Keratinocyte (primary cell): Measurements from ENCODE around the gene TCP1. TPM values are rescaled to one million over a fixed set of nuclear protein-coding genes. Genes with fewer than 3 reads are reported as not detected.

Experiments used
- DNase-seq: peaks from one replicate; pipeline ENCODE4 v3.0.0-alpha.2; 2011; ENCODE audit warnings: low read depth, missing footprints, low spot score
- FAIRE-seq: peaks from 2 replicates; lab custom pipeline; 2011; peaks lifted over from hg19 to GRCh38; lab: Jason Lieb, UNC
- H2AFZ ChIP-seq: 2 replicates; pipeline ENCODE4 v1.6.0; 2012; ENCODE audit warnings: low read length, control low read depth, inconsistent platforms; ENCODE audit not compliant: control insufficient read depth
- H3K27ac ChIP-seq: 2 replicates; pipeline ENCODE4 v1.5.1; 2011; ENCODE audit warnings: low read length; ENCODE audit not compliant: control insufficient read depth, insufficient read depth
- H3K27me3 ChIP-seq: 3 replicates; pipeline ENCODE4 v1.6.0; 2011; ENCODE audit warnings: low read length; ENCODE audit not compliant: control insufficient read depth, insufficient read depth; ENCODE audit errors: extremely low read depth
- H3K36me3 ChIP-seq, 2 experiments: 2 replicates in 1 of 2; 3 replicates in 1 of 2; pipeline ENCODE4 v1.5.1; 2011; ENCODE audit warnings: low read length in 2 of 2, mild to moderate bottlenecking in 1 of 2; ENCODE audit not compliant: control insufficient read depth in 2 of 2, insufficient read depth in 2 of 2; ENCODE audit errors: extremely low read depth in 1 of 2
- H3K4me1 ChIP-seq: 3 replicates; pipeline ENCODE4 v1.5.1; 2011; ENCODE audit warnings: low read length; ENCODE audit not compliant: control insufficient read depth, insufficient read depth; ENCODE audit errors: extremely low read depth
- H3K4me2 ChIP-seq: 3 replicates; pipeline ENCODE4 v1.6.0; 2011; ENCODE audit warnings: low read depth, low read length; ENCODE audit not compliant: control insufficient read depth, insufficient read depth; ENCODE audit errors: extremely low read depth
- H3K4me3 ChIP-seq, 3 experiments: fragments of 200-600 bp in 1 of 3; sonication (generic) in 1 of 3; 2 replicates in 2 of 3; 3 replicates in 1 of 3; pipeline ENCODE4 v1.5.1; 2011 to 2016; ENCODE audit warnings: low read length in 3 of 3, mild to moderate bottlenecking in 3 of 3, control low read depth in 2 of 3, inconsistent platforms in 1 of 3, low read depth in 1 of 3, mixed read lengths in 1 of 3, mixed run types in 1 of 3, moderate library complexity in 1 of 3; ENCODE audit not compliant: control insufficient read depth in 2 of 3, insufficient read depth in 2 of 3; ENCODE audit errors: extremely low read depth in 1 of 3
- H3K79me2 ChIP-seq: 2 replicates; pipeline ENCODE4 v1.6.0; 2012; ENCODE audit warnings: low read length; ENCODE audit not compliant: control insufficient read depth, insufficient read depth
- H3K9ac ChIP-seq: 3 replicates; pipeline ENCODE4 v1.6.0; 2011; ENCODE audit warnings: low read length; ENCODE audit not compliant: control insufficient read depth, insufficient read depth; ENCODE audit errors: extremely low read depth
- H3K9me1 ChIP-seq: 3 replicates; pipeline ENCODE4 v1.6.0; 2011; ENCODE audit warnings: low read length; ENCODE audit not compliant: control insufficient read depth, insufficient read depth; ENCODE audit errors: extremely low read depth
- H3K9me3 ChIP-seq: 2 replicates; pipeline ENCODE4 v1.5.1; 2012; ENCODE audit warnings: low read depth, low read length; ENCODE audit not compliant: control insufficient read depth
- H4K20me1 ChIP-seq: 3 replicates; pipeline ENCODE4 v1.6.0; 2011; ENCODE audit warnings: low read length; ENCODE audit not compliant: control insufficient read depth, insufficient read depth; ENCODE audit errors: extremely low read depth
- CTCF ChIP-seq, 3 experiments: IDR thresholded peaks in 1 of 3; conservative IDR thresholded peaks in 1 of 3; optimal IDR thresholded peaks in 1 of 3; 2 replicates in 2 of 3; 3 replicates in 1 of 3; pipeline versions ENCODE3 to v1.5.1; 2011; ENCODE audit warnings: low read length in 3 of 3, mild to moderate bottlenecking in 3 of 3, moderate library complexity in 2 of 3, control low read depth in 1 of 3, inconsistent platforms in 1 of 3; ENCODE audit not compliant: insufficient read depth in 2 of 3; ENCODE audit errors: extremely low read depth in 1 of 3
- EZH2 ChIP-seq: IDR thresholded peaks from one replicate; pipeline ENCODE4 v1.6.1; 2012; ENCODE audit warnings: inconsistent platforms, mild to moderate bottlenecking, low read length, moderate library complexity
- dilution Hi-C: fragments of 300-500 bp; cut with MboI; formaldehyde crosslinking; loops from one replicate; pipeline ENCODE4 v1.7.0; 2020; ENCODE audit warnings: low sequenced_read_pairs; ENCODE audit not compliant: extremely low pct_ligation_motif_present
- polyA plus RNA-seq, 5 experiments: library from polyadenylated mRNA; depleted of rRNA in 3 of 5; stranded (reverse) in 3 of 5; stranded (forward) in 1 of 5; unstranded in 1 of 5; fragments of >200 nt; gene quantifications; 1 replicate in 1 of 5; 2 replicates in 3 of 5; 3 replicates in 1 of 5; pipeline versions ENCODE4 v1.2.1 to v1.2.3, GENCODE V29; 2011 to 2012; ENCODE audit warnings: missing spikeins in 2 of 5, low read depth in 1 of 5, low replicate concordance in 1 of 5

Gene TCP1
- polyA plus RNA-seq, 1 donor (not counting 4 experiments of a cell fraction or from before 2014, with no cell fraction given): 174 TPM

GRCh38 chr6:159778542-159779103, 10.8 kb downstream of the TCP1 start:
- Histone ChIP-seq H3K4me2 (no peak overlapping the region), H3K36me3 (peaks cover 30 to 80% of the 10 kb centered on the region in 2 experiments), H3K27ac (no peak overlapping the region), H3K79me2 (peaks cover 18% of the 10 kb centered on the region), H3K4me1 (no peaks in the 10 kb centered on the region), H3K27me3 (no peaks in the 10 kb centered on the region), H2AFZ (no peak overlapping the region), H3K9me1 (no peaks in the 10 kb centered on the region), H4K20me1 (no peaks in the 10 kb centered on the region), H3K4me3 (no peak overlapping the region), H3K9me3 (no peaks in the 10 kb centered on the region), H3K9ac (no peak overlapping the region)
- DNase-seq: no peak
- FAIRE-seq: no peak
- TF ChIP-seq CTCF (optimal IDR thresholded peaks at IDR 0.05 in 1 of 3, IDR thresholded peaks at IDR 0.05 in 1 of 3, conservative IDR thresholded peaks at IDR 0.05 in 1 of 3; ENCODE audit: extremely low read depth in 1 of 3, insufficient read depth in 2 of 3, low read length in 3 of 3) (no peak), EZH2 (no peak)
- dilution Hi-C loops: no loop called here

- H3K79me2 ChIP-seq: peaks cover 14% of the 10 kb centered on the region
- no peaks in the 10 kb centered on the region for H3K27me3 ChIP-seq
- H3K9me1 ChIP-seq: no peaks in the 10 kb centered on the region
- no peak for DNase-seq
- no peaks in the 10 kb centered on the region for H3K9me3 ChIP-seq
- peaks cover 28 to 76% of the 10 kb centered on the region in 2 experiments for H3K36me3 ChIP-seq
- H3K4me3 ChIP-seq: no peak overlapping the region
- H3K4me1 ChIP-seq: no peaks in the 10 kb centered on the region
- TF ChIP-seq EZH2: no peak
- no peak for TF ChIP-seq CTCF (optimal IDR thresholded peaks at IDR 0.05 in 1 of 3, IDR thresholded peaks at IDR 0.05 in 1 of 3, conservative IDR thresholded peaks at IDR 0.05 in 1 of 3; ENCODE audit: extremely low read depth in 1 of 3, insufficient read depth in 2 of 3, low read length in 3 of 3)
- no peak overlapping the region for H3K27ac ChIP-seq
- dilution Hi-C loops: no loop called here
- no peak overlapping the region for H3K4me2 ChIP-seq
- no peaks in the 10 kb centered on the region for H4K20me1 ChIP-seq
- no peak for FAIRE-seq
- no peak overlapping the region for H3K9ac ChIP-seq
- no peak overlapping the region for H2AFZ ChIP-seq
Observed at GRCh38 chr6:159778131-159778530, 11.3 kb downstream of the TCP1 start.
